Measurements from ENCODE around the gene OR4D1.
"Not testable (repeated sequence)": the region's sequence is repeated elsewhere in the genome, so short reads cannot be mapped to it uniquely, and the experiment has no call there.

OR4D1 gene

DNA sequence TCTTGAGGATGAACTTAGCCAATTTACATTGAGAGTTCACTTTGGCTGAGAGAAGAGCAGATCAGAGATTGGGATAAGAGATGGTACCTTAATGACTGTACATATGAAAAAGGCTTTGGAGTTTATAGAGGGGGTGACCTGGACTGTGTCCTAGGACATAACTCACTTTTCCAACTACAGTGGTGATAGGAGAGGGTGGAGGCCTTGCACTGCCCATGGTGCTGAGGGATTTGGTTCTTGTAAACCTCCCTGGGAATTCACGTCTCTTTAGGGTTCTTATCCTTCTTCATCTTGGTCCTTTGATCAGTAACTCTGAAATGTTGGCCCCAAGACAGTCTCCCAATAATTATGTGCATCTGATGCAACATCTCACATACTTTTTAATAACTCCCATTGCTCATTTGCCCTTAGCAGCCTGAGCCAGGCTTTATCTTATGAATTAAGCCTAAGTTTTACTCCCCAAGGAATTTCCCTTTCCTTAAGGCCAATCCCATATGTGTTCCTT is at the start of gene OR4D1:
Gene OR4D1 (plus strand): TSS at position 455 of the 505 bp plus-strand sequence. CDS start 6,770 bp downstream, outside the sequence.
- DNase-seq = no peak

GRCh38 chr17:58100506-58100905 is 47.7 kb upstream of the OR4D1 start:
- no peak for DNase-seq

DNA sequence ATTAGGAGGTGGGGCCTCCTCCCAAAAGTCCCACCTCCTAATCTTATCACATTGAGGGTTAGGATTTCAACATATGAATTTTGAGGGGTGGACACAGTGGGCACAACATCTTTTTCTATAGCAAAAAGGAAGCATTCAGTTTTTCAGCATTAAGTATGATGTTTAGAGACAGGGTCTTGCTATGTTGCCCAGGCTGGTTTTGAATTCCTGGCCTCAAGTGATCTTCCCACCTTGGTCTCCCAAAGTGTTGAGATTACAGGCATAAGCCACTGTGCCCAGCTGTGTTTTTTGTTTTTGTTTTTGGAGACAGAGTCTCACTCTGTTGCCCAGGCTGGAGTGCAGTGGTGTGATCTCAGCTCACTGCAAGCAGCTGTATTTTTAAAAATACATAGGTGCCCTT is 46.3 kb upstream of the OR4D1 start:
- not testable (repeated sequence) for DNase-seq

DNA sequence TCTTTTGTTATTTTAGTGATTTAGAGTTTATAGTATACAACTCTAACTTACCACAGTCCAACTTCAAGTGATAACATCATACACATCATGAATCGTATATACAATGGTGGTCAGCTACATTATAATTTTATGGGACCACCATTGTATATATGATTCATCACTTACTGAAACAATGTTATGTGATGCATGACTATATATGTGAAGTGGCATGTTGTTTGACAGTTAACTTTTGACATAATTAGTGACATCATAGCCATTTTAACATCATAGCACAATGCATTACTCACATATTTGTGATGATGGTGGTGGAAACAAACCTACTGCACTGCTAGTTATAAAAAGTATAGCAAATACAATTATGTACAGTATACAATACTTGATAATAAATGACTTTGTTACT is 43.1 kb upstream of the OR4D1 start:
- DNase-seq = no peak

GRCh38 chr17:58107306-58107705 is 40.9 kb upstream of the OR4D1 start:
- no peak for DNase-seq

- no peak for DNase-seq
Measured at GRCh38 chr17:58109197-58109596, 39.0 kb upstream of the OR4D1 start.

- DNase-seq = no peak
Measured at GRCh38 chr17:58110012-58110411, 38.2 kb upstream of the OR4D1 start.

- DNase-seq = no peak
Measured at GRCh38 chr17:58111676-58112075, 36.5 kb upstream of the OR4D1 start.

- peak; percentile 91 to 93 for DNase-seq
Measured at GRCh38 chr17:58112970-58113631, 35.1 kb upstream of the OR4D1 start.

- no peak for DNase-seq
Measured at GRCh38 chr17:58113947-58114346, 34.2 kb upstream of the OR4D1 start.

GRCh38 chr17:58117382-58117781 is 30.8 kb upstream of the OR4D1 start:
- DNase-seq = no peak

- no peak for DNase-seq
Measured at GRCh38 chr17:58119491-58119890, 28.7 kb upstream of the OR4D1 start.

- DNase-seq = peak; percentile 44 to 49
Measured at GRCh38 chr17:58120195-58120822, 27.9 kb upstream of the OR4D1 start.

GRCh38 chr17:58121925-58122324 is 26.3 kb upstream of the OR4D1 start:
- no peak for DNase-seq

- no peak for DNase-seq
Measured at GRCh38 chr17:58127846-58128245, 20.3 kb upstream of the OR4D1 start.

- DNase-seq = not testable (repeated sequence)
Measured at GRCh38 chr17:58132697-58133096, 15.5 kb upstream of the OR4D1 start.

GRCh38 chr17:58136669-58137279 is 11.4 kb upstream of the OR4D1 start:
- no peak for DNase-seq

GRCh38 chr17:58141505-58141904 is 6.7 kb upstream of the OR4D1 start:
- no peak for DNase-seq

DNA sequence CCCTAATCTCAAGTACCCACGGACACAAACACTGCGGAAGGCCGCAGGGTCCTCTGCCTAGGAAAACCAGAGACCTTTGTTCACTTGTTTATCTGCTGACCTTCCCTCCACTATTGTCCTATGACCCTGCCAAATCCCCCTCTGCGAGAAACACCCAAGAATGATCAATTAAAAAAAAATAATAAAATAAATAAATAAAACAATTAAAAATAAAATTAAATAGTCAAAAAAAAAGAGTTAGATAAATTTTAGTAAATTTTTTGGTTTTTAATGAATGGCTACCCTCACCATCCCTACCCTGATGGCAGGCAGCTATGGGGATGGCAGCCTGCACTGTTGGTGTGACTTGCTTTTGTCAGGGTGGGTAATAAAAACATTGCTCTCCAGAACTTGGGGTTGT is 4.8 kb upstream of the OR4D1 start:
- not testable (repeated sequence) for DNase-seq

- no peak for DNase-seq
Measured at GRCh38 chr17:58144801-58145200, 3.4 kb upstream of the OR4D1 start.

DNA sequence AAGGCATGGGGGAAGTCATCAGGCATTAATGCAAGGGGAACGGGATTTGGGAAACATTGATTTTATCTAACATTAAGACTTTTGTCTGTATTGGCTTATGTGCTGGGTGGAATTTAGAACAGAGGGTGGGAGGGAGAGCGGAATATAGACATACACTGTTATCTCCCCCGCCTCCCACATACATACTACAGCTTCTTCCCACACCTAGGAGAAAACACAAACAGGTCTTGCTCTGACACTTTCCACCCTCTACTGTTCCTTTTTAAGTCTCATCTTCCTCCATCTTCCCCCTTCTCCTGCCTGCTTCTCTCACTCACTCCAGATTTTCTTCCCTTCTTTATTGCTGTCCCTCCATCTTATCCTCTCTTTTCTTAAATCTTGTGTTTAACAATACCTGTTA is 425 bp downstream of the OR4D1 start:
- DNase-seq = no peak

DNA sequence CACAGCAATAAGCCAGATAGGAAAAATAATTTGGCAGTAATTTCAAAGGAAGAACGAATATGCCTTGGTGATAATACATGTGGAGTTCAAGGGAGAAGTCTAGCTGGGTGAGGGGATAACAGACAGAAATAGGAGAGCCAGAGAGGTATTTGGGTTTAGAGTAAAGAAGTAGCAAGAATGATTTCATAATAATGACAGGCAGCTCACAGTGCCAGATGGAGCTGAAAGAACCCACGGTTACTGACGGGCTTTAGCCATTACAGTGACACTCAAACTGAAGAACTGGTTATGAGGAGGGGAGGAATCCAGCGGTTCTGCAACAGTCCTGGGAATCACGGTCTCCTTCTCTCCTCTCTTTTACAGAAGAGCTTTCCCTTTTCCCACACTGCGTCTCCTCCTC is 2.2 kb downstream of the OR4D1 start:
- DNase-seq = no peak

GRCh38 chr17:58153046-58153445 is 4.9 kb downstream of the OR4D1 start:
- peak in 1 of 2 donors; percentile 24 for DNase-seq

- no peak for DNase-seq
Measured at GRCh38 chr17:58153671-58154070, 5.5 kb downstream of the OR4D1 start.

All from stimulated activated CD4-positive, alpha-beta T cell treated with anti-CD3 and anti-CD28 coated beads, Interleukin-2, amount 100 ng/mL, for 48 hours (primary cell).